CD14-positive monocyte (primary cell): ENCODE measurements around the gene RASSF9. TPM values are rescaled to one million over a fixed set of nuclear protein-coding genes. Genes with fewer than 3 reads are reported as not detected.

Source experiments
- DNase-seq, 3 donors: peaks; one replicate each; pipeline ENCODE4 v3.0.0-alpha.2; 2011 to 2022
- H2AFZ ChIP-seq: 2 replicates; pipeline ENCODE4 v1.6.0; 2012; ENCODE audit warnings: mild to moderate bottlenecking, low read depth, low read length, inconsistent platforms; ENCODE audit not compliant: insufficient read depth, poor library complexity, severe bottlenecking
- H3K27ac ChIP-seq, 2 donors: 1 replicate in 1 of 2; 2 replicates in 1 of 2; pipeline ENCODE4 v1.5.1; 2012 to 2013; ENCODE audit warnings: low read length in 2 of 2, control low read depth in 1 of 2, inconsistent platforms in 1 of 2, low read depth in 1 of 2, mild to moderate bottlenecking in 1 of 2
- H3K27me3 ChIP-seq, 2 donors: one replicate each; pipeline versions ENCODE4 v1.6.0 to v1.6.1; 2011 to 2013; ENCODE audit warnings: low read length in 2 of 2; ENCODE audit not compliant: control insufficient read depth in 2 of 2, insufficient read depth in 2 of 2
- H3K36me3 ChIP-seq, 2 donors: replicated peaks in 1 of 2; 1 replicate in 1 of 2; 2 replicates in 1 of 2; pipeline versions ENCODE4 v1.5.1 to v1.6.1; 2012 to 2013; ENCODE audit warnings: low read length in 2 of 2, control low read depth in 1 of 2, inconsistent platforms in 1 of 2, mild to moderate bottlenecking in 1 of 2; ENCODE audit not compliant: insufficient read depth in 2 of 2, control insufficient read depth in 1 of 2
- H3K4me1 ChIP-seq, 2 donors: 1 replicate in 1 of 2; 2 replicates in 1 of 2; pipeline versions ENCODE4 v1.5.1 to v1.6.1; 2012 to 2013; ENCODE audit warnings: low read length in 2 of 2, control low read depth in 1 of 2, inconsistent platforms in 1 of 2, mild to moderate bottlenecking in 1 of 2, moderate library complexity in 1 of 2; ENCODE audit not compliant: insufficient read depth in 2 of 2, control insufficient read depth in 1 of 2
- H3K4me2 ChIP-seq: replicated peaks from 2 replicates; pipeline ENCODE3; 2012; ENCODE audit warnings: low read length, moderate library complexity, mild to moderate bottlenecking; ENCODE audit not compliant: poor library complexity, severe bottlenecking; ENCODE audit errors: extremely low read depth
- H3K4me3 ChIP-seq, 3 experiments: fragments of 200-600 bp in 1 of 3; sonication (generic) in 1 of 3; replicated peaks in 1 of 3; 1 replicate in 2 of 3; 2 replicates in 1 of 3; pipeline ENCODE4 v1.5.1; 2011 to 2013; ENCODE audit warnings: low read length in 3 of 3, mild to moderate bottlenecking in 3 of 3, control low read depth in 2 of 3, low read depth in 2 of 3, inconsistent platforms in 1 of 3, moderate library complexity in 1 of 3
- H3K79me2 ChIP-seq: 2 replicates; pipeline ENCODE4 v1.6.0; 2012; ENCODE audit warnings: mild to moderate bottlenecking, control low read depth, inconsistent platforms, low read length, moderate library complexity; ENCODE audit not compliant: insufficient read depth
- H3K9ac ChIP-seq: 2 replicates; pipeline ENCODE4 v1.6.0; 2017; ENCODE audit warnings: low read length, mild to moderate bottlenecking; ENCODE audit not compliant: insufficient read depth, poor library complexity, severe bottlenecking
- H3K9me3 ChIP-seq, 2 donors: replicated peaks in 1 of 2; 1 replicate in 1 of 2; 2 replicates in 1 of 2; pipeline versions ENCODE4 v1.5.1 to v1.6.1; 2012 to 2013; ENCODE audit warnings: low read length in 2 of 2, control low read depth in 1 of 2; ENCODE audit not compliant: control insufficient read depth in 1 of 2, insufficient read depth in 1 of 2
- H4K20me1 ChIP-seq: 2 replicates; pipeline ENCODE4 v1.6.0; 2012; ENCODE audit warnings: mild to moderate bottlenecking, low read length, control low read depth, moderate library complexity; ENCODE audit not compliant: insufficient read depth
- H3K27ac Mint-ChIP-seq, 7 donors: one replicate each; pipeline ENCODE4 v1.8.0; 2020; ENCODE audit warnings: mild to moderate bottlenecking in 7 of 7, mixed read lengths in 7 of 7, moderate library complexity in 6 of 7, inconsistent platforms in 2 of 7
- H3K27me3 Mint-ChIP-seq, 3 donors: one replicate each; pipeline ENCODE4 v1.8.0; 2021 to 2022; ENCODE audit warnings: low read depth in 3 of 3, mild to moderate bottlenecking in 3 of 3, mixed read lengths in 3 of 3, moderate library complexity in 3 of 3, inconsistent platforms in 1 of 3
- H3K36me3 Mint-ChIP-seq, 2 donors: one replicate each; pipeline ENCODE4 v1.8.0; 2020; ENCODE audit warnings: mixed read lengths in 2 of 2, inconsistent platforms in 1 of 2, mild to moderate bottlenecking in 1 of 2
- H3K4me1 Mint-ChIP-seq: one replicate; pipeline ENCODE4 v1.8.0; 2020; ENCODE audit warnings: mild to moderate bottlenecking, mixed read lengths
- H3K4me3 Mint-ChIP-seq, 2 donors: one replicate each; pipeline ENCODE4 v1.8.0; 2020; ENCODE audit warnings: mild to moderate bottlenecking in 2 of 2, mixed read lengths in 2 of 2, moderate library complexity in 1 of 2
- H3K9me3 Mint-ChIP-seq, 7 donors: one replicate each; pipeline ENCODE4 v1.8.0; 2020 to 2022; ENCODE audit warnings: mixed read lengths in 7 of 7, mild to moderate bottlenecking in 6 of 7, moderate library complexity in 6 of 7, inconsistent platforms in 2 of 7
- WGBS: methylation state at CpG from one replicate; pipeline ENCODE4 v1.1.5; 2013; ENCODE audit warnings: missing lambda C conversion rate; ENCODE audit not compliant: insufficient coverage; 5-methylcytosine and 5-hydroxymethylcytosine counted together
- intact Hi-C, 2 donors: fragments of 100-400 bp; cut with micrococcal nuclease; formaldehyde crosslinking; loops; one replicate each; pipeline versions ENCODE4 v1.15.0 to v1.15.1; 2023
- polyA plus RNA-seq, 3 donors: library from polyadenylated mRNA; depleted of rRNA in 1 of 3; unstranded in 2 of 3; stranded (reverse) in 1 of 3; fragments of 300-500 nt in 2 of 3; fragments of >200 nt in 1 of 3; fragmentation: Illumina TruSeq in 2 of 3; gene quantifications; 1 replicate in 2 of 3; 2 replicates in 1 of 3; pipeline ENCODE4 v1.2.3, GENCODE V29; 2012 to 2021
- TF ChIP-seq, protein P1 (sequence below): fragments of 200-600 bp; IDR thresholded peaks from one replicate; pipeline ENCODE4 v1.8.0; 2022; ENCODE audit warnings: antibody characterized with exemption, mild to moderate bottlenecking

RASSF9 gene
- polyA plus RNA-seq, 3 donors: not detected

DNA sequence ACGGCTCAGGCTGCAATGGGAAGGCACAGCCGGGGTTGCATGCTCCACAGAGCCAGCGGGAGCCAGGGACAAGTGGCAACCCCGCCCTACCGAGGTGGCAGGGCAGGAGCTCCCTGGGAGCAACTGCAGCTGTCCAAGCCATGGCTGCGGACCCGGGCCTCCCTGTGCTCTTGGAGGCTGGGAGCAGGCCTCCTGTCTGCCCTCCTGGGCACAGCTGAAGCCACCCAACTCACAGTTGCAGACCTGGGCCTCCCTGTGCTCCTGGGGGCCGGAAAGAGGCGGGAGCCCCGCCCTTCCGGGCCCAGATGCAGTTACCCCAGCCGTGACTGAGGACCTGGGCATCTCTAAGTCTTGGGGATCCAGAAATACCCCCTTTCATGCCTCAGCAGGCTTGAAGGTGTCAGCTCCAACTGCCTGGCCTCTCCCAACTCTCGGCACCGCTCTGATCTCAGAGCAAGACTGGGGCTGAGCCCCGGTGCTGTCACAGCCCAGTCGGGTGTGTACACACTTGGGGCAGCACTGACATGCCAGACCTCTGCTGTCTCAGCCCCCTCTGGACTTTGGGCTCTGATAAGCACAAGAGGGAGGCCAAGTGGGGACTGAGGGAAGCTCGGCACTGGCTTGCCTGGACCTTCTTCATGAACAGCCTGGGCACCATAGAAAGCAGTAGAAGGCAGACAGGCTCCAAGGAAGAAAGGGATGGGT lies 7.5 kb upstream of the RASSF9 start:
- H3K4me1 Mint-ChIP-seq: no peaks in the 10 kb centered on the region
- WGBS: 92% methylated on average over 17 of the region's 17 CpGs
- H3K27ac Mint-ChIP-seq: no peak overlapping the region
- Histone ChIP-seq H3K9ac (no peak overlapping the region), H3K36me3 (no peaks in the 10 kb centered on the region), H2AFZ (no peak overlapping the region), H3K4me1 (no peaks in the 10 kb centered on the region), H3K4me3 (no peak overlapping the region), H3K27ac (no peak overlapping the region), H3K27me3 (no peaks in the 10 kb centered on the region), H3K9me3 (peaks cover 0 to 6% of the 10 kb centered on the region in 2 donors), H3K4me2 (no peak overlapping the region), H3K79me2 (no peaks in the 10 kb centered on the region), H4K20me1 (no peaks in the 10 kb centered on the region)
- no peak overlapping the region for H3K4me3 Mint-ChIP-seq
- TF ChIP-seq, protein P1, sequence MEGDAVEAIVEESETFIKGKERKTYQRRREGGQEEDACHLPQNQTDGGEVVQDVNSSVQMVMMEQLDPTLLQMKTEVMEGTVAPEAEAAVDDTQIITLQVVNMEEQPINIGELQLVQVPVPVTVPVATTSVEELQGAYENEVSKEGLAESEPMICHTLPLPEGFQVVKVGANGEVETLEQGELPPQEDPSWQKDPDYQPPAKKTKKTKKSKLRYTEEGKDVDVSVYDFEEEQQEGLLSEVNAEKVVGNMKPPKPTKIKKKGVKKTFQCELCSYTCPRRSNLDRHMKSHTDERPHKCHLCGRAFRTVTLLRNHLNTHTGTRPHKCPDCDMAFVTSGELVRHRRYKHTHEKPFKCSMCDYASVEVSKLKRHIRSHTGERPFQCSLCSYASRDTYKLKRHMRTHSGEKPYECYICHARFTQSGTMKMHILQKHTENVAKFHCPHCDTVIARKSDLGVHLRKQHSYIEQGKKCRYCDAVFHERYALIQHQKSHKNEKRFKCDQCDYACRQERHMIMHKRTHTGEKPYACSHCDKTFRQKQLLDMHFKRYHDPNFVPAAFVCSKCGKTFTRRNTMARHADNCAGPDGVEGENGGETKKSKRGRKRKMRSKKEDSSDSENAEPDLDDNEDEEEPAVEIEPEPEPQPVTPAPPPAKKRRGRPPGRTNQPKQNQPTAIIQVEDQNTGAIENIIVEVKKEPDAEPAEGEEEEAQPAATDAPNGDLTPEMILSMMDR: no peak
- peaks cover 0 to 2% (median 0%) of the 10 kb centered on the region in 3 donors for H3K27me3 Mint-ChIP-seq
- intact Hi-C loops: no loop called here
- no peak for DNase-seq
- H3K36me3 Mint-ChIP-seq: no peaks in the 10 kb centered on the region
- H3K9me3 Mint-ChIP-seq: peaks cover 0 to 8% (median 0%) of the 10 kb centered on the region in 7 donors

DNA sequence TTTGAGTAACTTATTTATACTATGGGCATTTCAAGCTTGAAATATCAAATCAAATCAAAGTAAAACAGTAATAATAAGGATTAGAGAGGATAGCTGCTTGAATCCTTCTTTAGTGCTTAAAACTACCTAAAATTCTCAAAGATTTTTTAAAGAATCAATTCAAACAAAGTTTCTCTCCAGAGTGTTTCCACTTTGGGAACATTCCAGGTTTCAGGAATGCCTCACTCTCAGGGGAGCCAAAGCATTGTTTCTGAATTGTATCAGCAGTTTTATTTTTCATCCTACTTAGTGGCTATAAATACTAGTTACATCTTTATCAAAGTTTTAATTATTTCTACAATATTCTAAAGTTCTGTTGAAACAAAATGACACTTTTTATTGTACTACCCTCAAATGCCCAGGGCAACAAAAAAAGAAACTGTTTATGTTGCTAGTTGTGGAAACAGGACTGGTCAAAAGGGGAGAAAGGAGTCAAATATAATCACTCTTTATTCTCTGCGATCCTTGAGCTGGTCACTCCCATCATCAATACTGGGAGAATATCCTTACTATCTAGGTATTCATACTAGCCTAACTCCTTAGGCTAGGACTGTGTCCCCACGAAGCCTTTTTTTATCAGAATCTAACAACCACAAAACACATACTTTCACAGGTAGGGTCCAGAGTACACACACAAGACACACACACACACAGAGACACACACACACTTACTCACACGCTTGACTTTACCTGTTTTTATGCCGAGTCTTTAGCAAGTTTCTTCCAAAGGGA lies 598 bp downstream of the RASSF9 start:
- Histone ChIP-seq H4K20me1 (no peaks in the 10 kb centered on the region), H3K4me3 (no peak overlapping the region), H3K27me3 (no peaks in the 10 kb centered on the region), H2AFZ (no peak overlapping the region), H3K9me3 (no peaks in the 10 kb centered on the region), H3K36me3 (no peaks in the 10 kb centered on the region), H3K79me2 (no peaks in the 10 kb centered on the region), H3K4me2 (no peak overlapping the region), H3K9ac (no peak overlapping the region), H3K27ac (no peak overlapping the region), H3K4me1 (no peaks in the 10 kb centered on the region)
- H3K36me3 Mint-ChIP-seq: no peaks in the 10 kb centered on the region
- H3K4me3 Mint-ChIP-seq: no peak overlapping the region
- no peak for DNase-seq
- no peaks in the 10 kb centered on the region for H3K9me3 Mint-ChIP-seq
- intact Hi-C loops: no loop called here
- H3K27me3 Mint-ChIP-seq: peaks cover 2 to 6% (median 6%) of the 10 kb centered on the region in 3 donors
- WGBS: 0% methylated on average over 1 of the region's 4 CpGs
- TF ChIP-seq, protein P1: no peak
- peaks cover 8% of the 10 kb centered on the region for H3K4me1 Mint-ChIP-seq
- no peak overlapping the region for H3K27ac Mint-ChIP-seq
